B cell (primary cell): ENCODE data around the gene ITGAE.

Experiments
- EZH2 ChIP-seq: IDR thresholded peaks from 2 replicates; pipeline ENCODE4 v1.6.1; 2012; ENCODE audit warnings: borderline replicate concordance, low read depth, mild to moderate bottlenecking, moderate library complexity, low read length; ENCODE audit not compliant: insufficient read depth, poor library complexity, severe bottlenecking
- TF ChIP-seq, protein P1 (sequence below): fragments of 200-600 bp; IDR thresholded peaks from one replicate; pipeline ENCODE4 v1.8.0; 2022; ENCODE audit warnings: antibody characterized with exemption, mild to moderate bottlenecking

DNA sequence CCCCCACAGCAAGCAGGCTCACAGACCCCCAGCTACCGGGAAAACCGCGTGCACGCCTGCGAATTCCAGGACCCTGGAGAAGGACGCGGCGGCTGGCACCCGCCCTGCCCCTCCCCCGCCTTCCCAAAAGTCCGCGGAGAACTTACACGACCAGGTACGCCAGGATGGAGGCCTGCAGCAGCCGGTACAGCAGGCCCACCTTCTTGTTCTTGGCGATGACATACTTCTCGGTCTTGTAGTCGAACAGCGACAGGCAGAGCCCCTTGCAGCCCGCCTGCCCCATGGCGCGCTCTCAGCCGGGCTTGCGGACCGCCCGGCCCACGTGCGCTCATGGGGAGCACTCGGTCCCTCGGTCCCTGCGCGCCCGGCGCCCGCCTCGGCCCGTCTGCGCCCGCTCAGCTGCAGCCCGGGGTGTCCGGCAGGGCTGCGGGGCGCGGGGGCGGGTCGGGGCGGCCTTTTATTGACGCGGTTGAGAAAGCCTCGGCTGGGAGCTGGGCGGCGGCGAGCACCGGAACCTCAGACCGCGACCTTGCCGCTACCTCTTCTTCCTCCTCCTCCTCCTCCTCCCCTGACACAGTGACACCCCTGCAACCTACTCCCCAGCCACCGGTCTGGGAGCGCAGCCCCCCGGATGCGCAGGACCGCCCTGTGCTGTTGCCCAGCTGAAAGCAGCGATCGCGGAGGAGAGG, 105.1 kb downstream of the ITGAE start, which contains the start of gene P2RX5:
- TF ChIP-seq, protein P1, sequence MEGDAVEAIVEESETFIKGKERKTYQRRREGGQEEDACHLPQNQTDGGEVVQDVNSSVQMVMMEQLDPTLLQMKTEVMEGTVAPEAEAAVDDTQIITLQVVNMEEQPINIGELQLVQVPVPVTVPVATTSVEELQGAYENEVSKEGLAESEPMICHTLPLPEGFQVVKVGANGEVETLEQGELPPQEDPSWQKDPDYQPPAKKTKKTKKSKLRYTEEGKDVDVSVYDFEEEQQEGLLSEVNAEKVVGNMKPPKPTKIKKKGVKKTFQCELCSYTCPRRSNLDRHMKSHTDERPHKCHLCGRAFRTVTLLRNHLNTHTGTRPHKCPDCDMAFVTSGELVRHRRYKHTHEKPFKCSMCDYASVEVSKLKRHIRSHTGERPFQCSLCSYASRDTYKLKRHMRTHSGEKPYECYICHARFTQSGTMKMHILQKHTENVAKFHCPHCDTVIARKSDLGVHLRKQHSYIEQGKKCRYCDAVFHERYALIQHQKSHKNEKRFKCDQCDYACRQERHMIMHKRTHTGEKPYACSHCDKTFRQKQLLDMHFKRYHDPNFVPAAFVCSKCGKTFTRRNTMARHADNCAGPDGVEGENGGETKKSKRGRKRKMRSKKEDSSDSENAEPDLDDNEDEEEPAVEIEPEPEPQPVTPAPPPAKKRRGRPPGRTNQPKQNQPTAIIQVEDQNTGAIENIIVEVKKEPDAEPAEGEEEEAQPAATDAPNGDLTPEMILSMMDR: no peak
- no peak for TF ChIP-seq EZH2
